ENCODE data around the gene RNF214. TPM values are rescaled to one million over a fixed set of nuclear protein-coding genes. Genes with fewer than 3 reads are reported as not detected.
"Not testable (repeated sequence)": the region's sequence is repeated elsewhere in the genome, so short reads cannot be mapped to it uniquely, and the experiment has no call there.

RNF214 gene
- total RNA-seq, 2 donors from 2014 or later: 14.6 to 21.8 TPM

DNA sequence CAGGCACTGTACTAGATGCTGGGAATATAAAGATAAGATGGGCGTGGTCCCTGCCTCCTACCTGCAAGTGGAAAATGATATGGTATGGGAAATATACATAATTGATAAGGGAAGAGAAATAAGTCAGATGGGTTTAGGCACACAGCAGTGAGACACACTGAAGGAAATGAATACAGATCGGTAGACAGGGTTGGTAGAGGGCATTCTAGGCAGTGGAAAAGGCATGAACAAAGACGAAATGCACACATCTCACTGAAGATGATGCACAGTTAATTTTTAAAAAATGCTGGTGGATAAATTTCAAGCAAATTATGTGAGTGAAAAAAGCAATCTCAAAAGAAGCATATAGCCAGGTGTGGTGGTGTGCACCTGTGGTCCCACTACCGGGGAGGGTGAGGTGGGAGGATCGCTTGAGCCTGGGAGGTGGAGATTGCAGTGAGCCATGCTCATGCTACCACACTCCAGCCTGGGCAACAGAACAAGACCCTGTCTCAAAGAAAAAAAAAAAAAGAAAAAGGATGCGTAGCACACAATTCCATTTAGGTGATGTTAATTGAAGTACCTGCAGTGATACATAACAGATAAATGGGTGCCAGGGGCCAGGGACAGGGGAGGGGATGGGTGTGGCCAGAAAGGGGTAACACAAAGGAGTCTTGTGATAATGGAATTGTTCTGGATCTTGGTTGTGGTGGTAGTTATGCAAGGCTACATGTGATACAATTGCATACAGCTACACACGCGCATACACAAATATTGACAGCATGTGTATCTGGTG is 22.9 kb upstream of the RNF214 start:
- ATAC-seq (ENCODE audit: insufficient number of reproducible peaks, low FRiP score, low read depth): peak; percentile 11
- Histone ChIP-seq H3K27ac (peak overlapping the region; percentile 1 to 19), H3K36me3 (peaks cover 14% of the 10 kb centered on the region), H3K4me1 (ENCODE audit: control insufficient read depth in 1 of 2, low read depth in 2 of 2) (peaks cover 5 to 16% of the 10 kb centered on the region in 2 donors)
- not testable (repeated sequence) for H3K4me3 ChIP-seq; H3K9me3 ChIP-seq; H3K27me3 ChIP-seq (replicated peaks; ENCODE audit: insufficient read depth); DNase-seq (ENCODE audit: low spot score)

DNA sequence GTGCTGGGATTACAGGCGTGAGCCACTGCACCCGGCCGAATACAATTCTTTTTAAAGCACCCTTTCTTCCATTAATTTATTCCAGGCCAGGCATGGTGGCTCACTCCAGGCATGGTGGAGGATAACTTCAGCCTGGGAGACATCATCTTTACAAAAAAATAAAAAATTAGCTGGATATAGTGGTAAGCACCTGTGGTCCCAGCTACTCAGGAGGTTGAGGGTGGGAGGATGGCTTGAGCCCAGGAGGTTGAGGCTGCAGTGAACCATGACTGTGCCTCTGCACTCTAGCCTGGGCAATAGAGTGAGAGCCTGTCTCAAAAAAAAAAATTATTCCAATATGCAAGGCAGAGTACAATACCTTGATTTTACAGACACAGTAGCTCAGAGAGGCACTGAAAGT is 21.9 kb upstream of the RNF214 start:
- Histone ChIP-seq H3K36me3 (peaks cover 7% of the 10 kb centered on the region), H3K4me1 (ENCODE audit: control insufficient read depth in 1 of 2, low read depth in 2 of 2) (peaks cover under 1 to 7% of the 10 kb centered on the region in 2 donors), H3K27ac (no peak overlapping the region), H3K27me3 (replicated peaks; ENCODE audit: insufficient read depth) (no peaks in the 10 kb centered on the region), H3K9me3 (no peaks in the 10 kb centered on the region), H3K4me3 (no peak overlapping the region)
- DNase-seq (ENCODE audit: low spot score): no peak
- TF ChIP-seq, protein P1, sequence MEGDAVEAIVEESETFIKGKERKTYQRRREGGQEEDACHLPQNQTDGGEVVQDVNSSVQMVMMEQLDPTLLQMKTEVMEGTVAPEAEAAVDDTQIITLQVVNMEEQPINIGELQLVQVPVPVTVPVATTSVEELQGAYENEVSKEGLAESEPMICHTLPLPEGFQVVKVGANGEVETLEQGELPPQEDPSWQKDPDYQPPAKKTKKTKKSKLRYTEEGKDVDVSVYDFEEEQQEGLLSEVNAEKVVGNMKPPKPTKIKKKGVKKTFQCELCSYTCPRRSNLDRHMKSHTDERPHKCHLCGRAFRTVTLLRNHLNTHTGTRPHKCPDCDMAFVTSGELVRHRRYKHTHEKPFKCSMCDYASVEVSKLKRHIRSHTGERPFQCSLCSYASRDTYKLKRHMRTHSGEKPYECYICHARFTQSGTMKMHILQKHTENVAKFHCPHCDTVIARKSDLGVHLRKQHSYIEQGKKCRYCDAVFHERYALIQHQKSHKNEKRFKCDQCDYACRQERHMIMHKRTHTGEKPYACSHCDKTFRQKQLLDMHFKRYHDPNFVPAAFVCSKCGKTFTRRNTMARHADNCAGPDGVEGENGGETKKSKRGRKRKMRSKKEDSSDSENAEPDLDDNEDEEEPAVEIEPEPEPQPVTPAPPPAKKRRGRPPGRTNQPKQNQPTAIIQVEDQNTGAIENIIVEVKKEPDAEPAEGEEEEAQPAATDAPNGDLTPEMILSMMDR (IDR thresholded peaks at IDR 0.05): no peak
- no peak for ATAC-seq (ENCODE audit: insufficient number of reproducible peaks, low FRiP score, low read depth)

DNA sequence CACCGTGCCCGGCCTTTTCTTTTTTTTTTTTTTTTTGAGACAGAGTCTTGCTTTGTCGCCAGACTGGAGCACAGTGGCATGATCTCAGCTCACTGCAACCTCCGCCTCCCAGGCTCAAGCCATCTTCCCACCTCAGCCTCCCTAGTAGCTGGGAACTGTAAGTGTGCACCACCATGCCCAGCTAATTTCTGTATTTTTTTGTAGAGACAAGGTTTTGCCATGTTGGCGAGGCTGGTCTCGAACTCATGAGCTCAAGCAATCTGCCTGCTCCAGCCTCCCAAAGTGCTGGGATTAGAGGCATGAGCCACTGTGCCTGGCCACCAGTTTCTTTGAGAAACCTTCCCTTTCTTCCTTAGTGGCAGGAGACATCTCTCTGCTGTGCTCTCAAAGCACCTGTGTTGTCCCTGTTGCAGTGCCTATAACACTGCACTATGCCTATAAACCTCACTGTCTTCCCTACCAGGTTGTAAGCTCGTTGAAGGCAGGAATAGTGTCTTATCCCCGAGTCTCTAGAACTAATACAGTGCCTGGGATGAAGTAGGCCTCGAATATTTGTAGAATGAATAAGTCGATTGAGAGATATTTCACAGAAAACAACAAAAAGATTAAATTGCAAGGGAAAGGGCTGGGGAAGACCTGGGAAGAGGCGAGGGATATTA is 19.6 kb upstream of the RNF214 start:
- no peak for DNase-seq (ENCODE audit: low spot score)
- no peaks in the 10 kb centered on the region for H3K9me3 ChIP-seq
- no peak overlapping the region for H3K4me3 ChIP-seq
- no peaks in the 10 kb centered on the region for H3K27me3 ChIP-seq (replicated peaks; ENCODE audit: insufficient read depth)
- H3K27ac ChIP-seq: no peak overlapping the region
- no peak for ATAC-seq (ENCODE audit: insufficient number of reproducible peaks, low FRiP score, low read depth)
- peaks cover 4% of the 10 kb centered on the region for H3K36me3 ChIP-seq
- TF ChIP-seq, protein P1 (IDR thresholded peaks at IDR 0.05): no peak
- peaks cover 15 to 23% of the 10 kb centered on the region in 2 donors for H3K4me1 ChIP-seq (ENCODE audit: control insufficient read depth in 1 of 2, low read depth in 2 of 2)

DNA sequence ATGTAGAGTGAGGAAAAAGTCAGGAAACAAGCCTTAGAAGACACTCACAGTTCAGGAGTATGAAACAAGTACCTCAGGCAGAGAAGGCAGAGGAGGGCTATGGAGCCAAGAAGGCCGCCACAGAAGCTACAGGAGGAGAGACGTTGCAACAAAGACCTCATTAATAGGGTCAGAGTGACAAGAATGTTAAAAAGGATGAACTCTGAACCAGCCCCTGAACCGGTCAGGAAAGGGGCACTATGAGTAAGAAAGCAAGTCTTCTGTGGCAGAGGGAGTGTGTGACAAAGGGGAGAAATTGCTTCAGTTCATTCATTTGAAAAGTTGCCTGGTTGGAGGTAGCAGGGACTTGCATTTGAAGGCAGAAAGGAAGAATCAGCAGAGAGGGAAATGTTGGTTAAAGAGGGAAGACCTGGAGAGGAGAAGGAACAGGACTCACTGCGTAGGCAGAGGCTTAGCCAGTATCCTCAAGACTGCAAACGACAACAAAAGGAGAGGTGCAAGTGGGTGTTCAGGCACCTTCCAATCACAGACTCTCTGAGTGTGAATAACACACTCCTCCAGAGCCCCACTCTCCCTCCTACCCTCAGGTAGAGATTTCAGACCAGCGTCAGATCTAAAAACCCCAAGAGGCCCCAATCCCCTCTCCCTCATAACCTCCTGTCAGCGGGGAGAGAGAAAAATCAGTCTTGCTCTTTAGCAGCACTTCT is 17.9 kb upstream of the RNF214 start:
- H3K4me3 ChIP-seq: no peak overlapping the region
- TF ChIP-seq, protein P1 (IDR thresholded peaks at IDR 0.05): no peak
- peaks cover 31 to 41% of the 10 kb centered on the region in 2 donors for H3K4me1 ChIP-seq (ENCODE audit: control insufficient read depth in 1 of 2, low read depth in 2 of 2)
- no peaks in the 10 kb centered on the region for H3K27me3 ChIP-seq (replicated peaks; ENCODE audit: insufficient read depth)
- H3K9me3 ChIP-seq: no peaks in the 10 kb centered on the region
- H3K36me3 ChIP-seq: peaks cover 8% of the 10 kb centered on the region
- no peak for ATAC-seq (ENCODE audit: insufficient number of reproducible peaks, low FRiP score, low read depth)
- no peak for DNase-seq (ENCODE audit: low spot score)
- peak overlapping the region in 1 of 2 donors; percentile 16 for H3K27ac ChIP-seq

DNA sequence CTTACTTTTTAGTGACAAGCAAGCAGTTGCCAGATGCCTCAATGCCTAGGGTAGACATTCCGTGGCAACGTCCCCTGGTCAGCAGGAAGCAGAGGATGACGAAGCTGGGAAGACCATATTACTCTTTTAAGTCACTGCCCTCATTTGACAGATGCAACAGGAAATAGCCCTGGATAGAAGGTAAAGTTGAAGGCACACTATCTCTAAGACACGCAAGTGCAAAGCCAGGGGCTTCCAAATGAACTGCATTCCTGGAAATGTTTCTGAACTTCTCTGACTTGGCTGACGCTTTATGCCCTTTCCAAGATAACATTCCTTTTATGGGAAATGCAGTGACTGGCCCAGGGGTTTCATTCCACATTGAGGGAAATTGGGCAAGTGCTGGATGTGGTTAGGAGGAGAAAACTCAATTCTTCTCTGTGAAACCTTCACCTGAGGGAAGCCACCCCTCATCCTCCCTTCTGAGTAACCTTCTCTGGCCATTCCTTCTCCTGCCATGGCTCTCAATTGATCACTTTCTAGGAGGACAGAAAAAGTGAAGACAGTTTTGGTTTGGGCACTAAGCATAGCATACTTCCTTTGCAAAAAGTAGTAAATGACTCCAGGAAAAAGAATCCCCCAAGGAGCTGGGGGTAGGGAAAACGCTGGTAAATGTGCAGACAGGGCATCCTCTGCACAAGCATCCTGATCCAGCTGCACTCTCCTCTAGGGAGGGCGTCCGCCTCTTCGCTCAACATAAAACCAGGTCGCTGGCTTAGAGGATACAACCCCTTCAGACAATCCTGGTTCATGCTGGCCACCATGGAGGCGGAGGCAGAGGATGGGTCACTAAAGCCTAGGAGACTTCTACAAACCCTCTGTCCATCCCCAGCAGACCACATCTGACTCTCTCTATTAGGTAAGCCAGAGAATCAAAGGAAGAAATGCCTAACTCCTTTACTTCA is 15.1 kb upstream of the RNF214 start:
- Histone ChIP-seq H3K36me3 (peaks cover 8% of the 10 kb centered on the region), H3K4me1 (ENCODE audit: control insufficient read depth in 1 of 2, low read depth in 2 of 2) (peaks cover 48 to 69% of the 10 kb centered on the region in 2 donors), H3K4me3 (peak overlapping the region; percentile 59), H3K27me3 (replicated peaks; ENCODE audit: insufficient read depth) (no peaks in the 10 kb centered on the region), H3K27ac (peak overlapping the region; percentile 95 to 99), H3K9me3 (no peaks in the 10 kb centered on the region)
- no peak for DNase-seq (ENCODE audit: low spot score)
- TF ChIP-seq, protein P1 (IDR thresholded peaks at IDR 0.05): no peak
- peak; percentile 21 for ATAC-seq (ENCODE audit: insufficient number of reproducible peaks, low FRiP score, low read depth)
